Right ventricle myocardium superior (tissue), 1 donor: ENCODE measurements around the gene ACE. TPM values are rescaled to one million over a fixed set of nuclear protein-coding genes. Genes with fewer than 3 reads are reported as not detected.
A peak's percentile ranks its signal among the peaks of the same experiment; 100 is the strongest.

Experiments used
- ATAC-seq: fragments of 200-7000 bp; cut with Tn5 transposase; one replicate; pipeline ENCODE4 v1.9.1; 2020; ENCODE audit warnings: mild to moderate bottlenecking; ENCODE audit not compliant: poor library complexity
- DNase-seq: peaks from one replicate; pipeline ENCODE4 v3.0.0-alpha.2; 2020
- intact Hi-C: fragments of 100-400 bp; cut with DNase I; formaldehyde crosslinking; loops from one replicate; pipeline ENCODE4 v1.11.2; 2022
- long read RNA-seq: library from polyadenylated mRNA; unstranded; transcript quantifications from one replicate; pipeline ENCODE4 v2.0.0, GENCODE V29; 2021
- total RNA-seq: library from RNA; stranded (reverse); fragmentation: NEBNext Ultra II Directional; extraction: Animal tissue kit (Norgen Biotek cat#: 25700); gene quantifications from one replicate; pipeline ENCODE4 v1.2.1, GENCODE V29; 2021
- donor health status: DM: no; HTN: yes; CAD: no; lungs with severe emphysema.

Gene ACE
- 5.4 TPM for total RNA-seq
- long read RNA-seq, full-length matches to known transcripts: 2 of 13 reads
- long read RNA-seq, partial matches to known transcripts: 9 of 13 reads
- long read RNA-seq, other reads (novel, unspliced or antisense): 2 of 13 reads

GRCh38 chr17:63476854-63477479, at the start of gene ACE:
Gene ACE, plus strand, starts transcription at chr17:63477061. Its CDS starts 34 bp downstream, at chr17:63477095.
- intact Hi-C loops: no loop called here
- peak; percentile 28 for ATAC-seq
- no peak for DNase-seq

- no peak for DNase-seq
- intact Hi-C loops: loop anchor here (5.0 kb wide), 1 partner anchor 183 kb away; no protein-coding TSS in a partner anchor
- no peak for ATAC-seq
These were observed 47.1 kb upstream of the ACE start for GRCh38 chr17:63429766-63430165.

GRCh38 chr17:63430223-63430622, 46.6 kb upstream of the ACE start:
- no peak for ATAC-seq

DNA sequence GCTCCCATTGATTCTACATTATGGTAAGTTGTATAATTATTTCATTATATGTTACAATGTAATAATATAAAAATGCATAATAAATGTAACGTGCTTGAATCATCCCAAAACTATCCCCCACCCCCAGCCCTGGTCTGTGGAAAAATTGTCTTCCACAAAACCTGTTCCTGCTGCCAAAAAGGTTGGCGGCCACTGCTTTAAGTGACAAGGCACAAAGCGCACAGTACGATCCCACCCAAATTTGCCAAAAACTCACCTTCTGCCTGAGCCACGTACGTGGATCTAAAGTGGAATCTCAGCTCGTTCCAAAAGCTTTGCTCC, 45.3 kb upstream of the ACE start:
- intact Hi-C loops: no loop called here
- no peak for ATAC-seq
- DNase-seq: peak; percentile 5

More at GRCh38 chr17:63430223-63430622, 46.6 kb upstream of the ACE start:
- intact Hi-C loops: no loop called here
- no peak for DNase-seq

DNA sequence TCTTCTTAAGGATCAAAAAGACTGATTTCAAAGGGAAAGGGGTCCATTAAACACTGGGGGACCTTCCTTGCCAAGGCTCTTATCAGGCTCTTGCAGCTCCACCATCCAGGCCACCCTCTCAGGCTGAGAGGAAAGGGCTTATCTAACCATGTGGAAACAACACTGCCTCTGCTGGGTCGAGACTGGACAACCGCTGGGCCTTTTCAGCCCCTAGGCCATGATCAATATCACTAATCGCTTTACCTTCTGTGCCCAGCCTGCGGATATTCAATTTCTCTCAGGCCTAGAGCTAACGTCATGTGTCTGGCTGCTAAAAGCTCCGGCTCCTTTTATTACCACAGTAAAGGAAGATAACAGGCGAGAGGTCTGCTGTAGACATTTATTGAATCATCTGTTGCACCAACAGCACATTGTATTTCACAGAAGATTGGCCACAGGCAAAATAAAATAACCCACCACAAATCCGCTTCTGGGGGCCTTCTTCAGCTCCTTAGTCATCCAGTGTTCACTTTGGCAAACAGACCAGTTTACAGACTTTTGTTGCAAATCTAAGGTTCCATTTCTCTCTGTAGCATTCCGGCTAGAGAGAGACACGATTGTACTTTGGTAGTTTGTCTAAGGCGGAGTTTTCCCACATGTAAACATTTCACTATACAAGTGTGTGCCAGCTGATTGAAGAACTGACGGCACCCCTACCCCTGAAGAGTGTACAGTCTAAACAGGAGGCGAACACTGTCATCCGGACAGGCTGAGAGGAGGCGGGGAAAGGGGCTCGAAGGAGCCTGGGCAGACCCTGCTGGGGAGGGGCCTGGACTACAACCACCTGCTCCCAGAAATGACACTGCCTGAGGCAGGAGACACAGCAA, 44.7 kb upstream of the ACE start:
- DNase-seq (peak; percentile 24), ATAC-seq (no peak)
- intact Hi-C loops: no loop called here

DNA sequence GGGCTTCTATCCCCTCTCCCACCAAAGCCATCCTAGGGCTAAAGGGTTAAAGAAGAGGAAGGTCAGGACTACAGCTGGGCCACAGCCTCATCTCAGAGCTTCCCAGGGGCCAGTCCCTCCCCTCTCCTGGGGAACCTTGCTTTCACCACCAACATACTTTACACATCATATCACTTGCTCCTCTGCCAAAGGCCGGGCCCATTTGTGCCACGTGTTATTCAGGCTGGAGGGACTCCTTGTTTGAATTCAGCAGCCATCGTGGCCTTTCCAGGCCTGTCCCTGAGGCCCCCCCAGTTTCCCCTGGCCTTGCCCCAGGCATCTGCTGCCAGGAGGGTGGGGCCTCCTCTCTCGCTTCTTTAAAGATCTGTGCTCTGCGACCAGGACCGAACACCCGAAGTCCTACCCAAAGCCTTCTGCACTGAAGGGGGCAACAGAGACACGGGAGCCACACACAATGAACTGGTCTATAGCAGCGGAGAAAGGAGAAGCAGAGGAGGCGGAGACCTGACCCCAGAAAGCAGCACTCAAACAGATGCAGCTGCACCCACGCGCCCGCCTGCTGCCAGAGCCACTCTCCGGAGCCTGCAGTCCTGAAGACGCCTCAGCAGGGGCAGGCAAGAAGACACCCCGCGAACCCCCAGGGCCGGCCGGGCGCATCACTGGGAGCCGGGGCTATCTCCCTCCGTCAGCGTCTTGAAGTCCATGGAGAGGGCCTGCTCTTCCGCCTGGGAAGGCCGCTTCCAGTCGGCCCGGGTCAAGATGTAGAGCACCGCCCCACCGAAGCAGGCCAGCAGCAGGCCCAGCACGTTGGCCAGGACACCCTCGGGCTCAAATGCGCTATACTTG, 42.9 kb upstream of the ACE start:
- peak; percentile 90 for ATAC-seq
- DNase-seq: peak; percentile 93
- intact Hi-C loops: no loop called here

- peak; percentile 50 for ATAC-seq
- intact Hi-C loops: no loop called here
- peak; percentile 80 for DNase-seq
These were observed 41.8 kb upstream of the ACE start for GRCh38 chr17:63434951-63435571.

DNA sequence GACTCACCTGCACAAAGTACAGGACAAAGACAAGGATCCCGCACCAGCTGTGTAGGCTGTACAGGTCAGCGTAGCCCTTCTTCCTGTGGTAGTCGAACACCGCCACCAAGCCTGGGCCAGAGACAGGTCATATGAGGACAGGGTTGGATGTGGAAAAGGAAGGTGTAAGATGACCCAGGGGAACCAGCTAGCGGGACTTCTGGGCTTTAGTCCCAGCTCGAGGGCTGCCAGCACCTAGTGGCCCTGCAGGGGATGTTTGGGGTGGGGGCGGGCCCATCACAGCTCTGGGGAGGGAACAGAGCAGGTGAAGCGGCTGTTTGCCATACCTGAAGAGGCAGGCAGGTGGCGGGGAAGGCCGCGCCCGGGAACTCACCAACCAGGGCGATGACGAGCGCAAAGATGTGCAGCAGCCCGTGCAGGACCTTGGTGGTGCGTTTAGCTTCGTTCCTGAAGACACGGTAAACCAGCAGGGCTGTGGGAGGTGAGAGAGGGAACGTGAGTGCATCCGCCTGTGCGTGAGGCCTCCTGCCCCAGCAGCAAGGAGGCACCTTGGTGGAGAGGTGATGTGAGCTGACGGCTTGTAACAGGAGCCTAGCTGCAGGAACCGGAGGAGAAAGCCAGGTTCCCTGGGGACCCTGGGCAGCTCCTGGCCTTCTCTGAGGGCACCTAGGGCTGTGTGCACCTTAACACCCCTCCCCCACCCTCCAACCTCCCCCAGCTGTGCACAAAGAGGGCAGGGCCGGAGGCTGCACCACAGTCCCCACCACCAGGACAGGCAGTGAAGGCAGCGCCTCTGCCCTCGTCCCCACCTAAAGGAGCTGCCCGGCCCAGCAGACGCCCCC, 41.0 kb upstream of the ACE start:
- intact Hi-C loops: no loop called here
- ATAC-seq (no peak), DNase-seq (peak; percentile 40)

DNA sequence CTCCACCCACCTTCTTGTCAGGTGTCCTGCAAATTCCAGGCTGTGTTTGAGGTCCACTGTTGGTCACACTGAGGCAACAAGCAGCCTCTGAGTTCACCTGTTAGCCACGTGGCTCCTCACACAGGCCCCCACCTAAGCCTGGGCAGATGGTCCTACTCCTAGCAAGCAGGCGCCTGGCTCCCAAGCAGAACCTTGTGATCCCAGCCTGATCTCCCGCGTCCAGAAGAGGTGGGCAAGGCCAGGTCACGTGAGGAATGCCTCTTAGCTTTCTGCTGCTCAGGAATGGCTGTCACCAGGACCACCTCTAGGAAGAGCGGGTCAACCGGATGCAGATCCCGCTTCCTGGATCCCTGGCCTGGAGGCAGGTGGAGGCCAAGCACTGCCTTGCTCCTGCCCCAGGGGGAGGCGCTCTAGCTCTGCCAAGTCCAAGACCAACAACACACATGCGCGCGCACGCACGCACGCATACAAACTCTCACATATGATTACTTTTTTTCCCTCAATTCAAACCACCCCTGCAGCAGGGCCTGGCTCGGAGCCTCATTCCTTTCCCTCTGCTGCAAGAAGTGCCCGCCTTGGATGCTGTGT, 40.2 kb upstream of the ACE start:
- DNase-seq (peak; percentile 51), ATAC-seq (no peak)
- intact Hi-C loops: no loop called here

GRCh38 chr17:63437287-63438091, 39.4 kb upstream of the ACE start:
- ATAC-seq (no peak), DNase-seq (peak; percentile 53)
- intact Hi-C loops: no loop called here

DNA sequence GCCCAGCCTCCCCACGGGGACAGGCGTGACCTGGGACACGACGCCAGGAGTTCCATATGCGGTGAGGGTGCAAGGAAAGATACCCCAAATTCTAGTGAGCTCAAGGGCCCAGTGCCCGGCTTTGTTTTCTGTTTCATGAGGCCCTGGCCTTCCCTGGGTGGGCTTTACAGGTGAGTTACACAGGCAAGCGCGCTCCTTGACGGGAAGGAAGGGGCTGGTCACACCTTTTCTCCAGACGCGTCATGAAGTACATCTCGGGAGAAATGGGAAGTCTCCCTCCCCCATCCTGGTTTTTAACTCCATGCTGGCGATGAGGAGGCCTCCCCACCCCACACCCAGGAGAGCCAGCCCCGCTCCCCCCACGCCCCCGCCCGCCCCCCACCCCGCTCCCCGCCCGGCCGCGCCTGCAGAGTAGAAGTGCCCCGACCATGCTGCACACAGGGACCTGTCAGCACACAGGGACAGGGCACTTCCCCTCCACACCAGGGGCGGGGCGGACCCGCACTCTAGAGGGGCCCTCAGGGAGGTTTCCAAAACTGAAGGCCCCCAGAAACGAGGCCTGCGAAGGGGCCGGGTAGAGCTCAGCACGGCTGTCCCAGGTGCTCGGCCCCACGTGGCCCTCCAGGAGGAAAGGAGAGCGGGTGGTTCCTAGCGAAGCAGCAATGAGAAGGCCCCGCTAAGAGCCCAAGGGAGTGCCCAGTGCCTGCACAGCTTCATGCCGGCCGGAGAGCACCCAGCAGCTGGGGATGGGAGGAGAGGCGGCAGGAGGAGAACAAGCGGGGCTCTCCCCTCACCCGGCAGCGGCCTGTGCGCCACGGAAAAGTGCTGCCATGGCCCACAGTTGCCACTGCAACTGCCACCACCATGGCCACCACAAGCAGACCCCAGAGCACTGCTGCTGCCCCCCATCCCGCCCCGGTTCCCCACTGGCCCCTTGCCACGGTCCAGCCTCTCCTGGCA, 38.5 kb upstream of the ACE start:
- no peak for ATAC-seq
- intact Hi-C loops: no loop called here
- DNase-seq: no peak

DNA sequence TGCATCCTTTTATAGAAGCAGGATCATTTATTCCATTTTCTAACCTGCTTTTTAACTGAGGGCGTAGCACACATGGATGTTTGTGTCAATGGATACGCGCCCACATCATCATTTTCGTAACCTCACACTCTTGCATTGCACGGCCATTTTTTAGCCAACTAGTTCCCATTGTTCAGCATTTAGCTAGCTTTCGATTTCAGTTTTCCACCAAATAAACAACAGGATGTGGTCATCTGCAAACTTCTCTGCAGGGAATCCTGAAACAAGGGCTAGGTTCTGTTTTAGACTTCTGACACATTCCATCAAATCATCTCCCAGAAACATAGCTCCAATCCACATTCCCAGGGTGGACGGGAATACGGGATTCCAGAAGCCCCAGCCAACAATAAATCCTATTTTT, 37.2 kb upstream of the ACE start:
- ATAC-seq (no peak), DNase-seq (no peak)
- intact Hi-C loops: no loop called here

DNA sequence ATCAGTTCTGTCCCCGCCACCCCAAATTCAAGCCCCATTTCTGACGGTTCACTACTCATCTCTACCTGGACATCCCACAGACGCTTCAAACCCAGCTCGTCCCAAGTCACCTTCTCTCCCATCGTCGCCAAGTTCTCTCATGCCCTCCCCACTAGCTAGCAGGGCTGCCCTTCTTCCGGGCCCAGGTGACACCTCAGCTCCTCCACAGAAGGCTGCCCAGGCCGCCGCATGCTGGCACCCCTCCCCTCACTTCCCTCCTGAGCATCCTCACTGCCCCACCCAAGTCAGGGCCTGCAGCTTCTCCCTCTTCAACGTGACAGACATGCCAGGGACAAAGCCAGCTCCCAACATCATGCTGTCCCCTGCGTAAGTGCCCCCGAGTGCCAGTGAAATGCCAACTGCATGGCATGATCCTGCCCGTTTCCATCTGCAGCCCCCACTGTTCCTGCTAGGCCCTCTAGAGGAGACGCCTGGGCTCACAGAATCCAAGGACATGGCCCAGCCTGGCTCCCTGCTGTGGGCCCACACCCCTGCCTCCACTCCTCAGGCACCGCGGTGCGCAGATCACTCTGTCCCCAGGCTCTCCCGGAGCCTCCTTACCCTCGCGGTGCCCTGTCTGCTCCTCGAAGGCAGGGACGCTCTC, 36.6 kb upstream of the ACE start:
- intact Hi-C loops: no loop called here
- ATAC-seq (peak; percentile 11), DNase-seq (no peak)

GRCh38 chr17:63440770-63441335, 36.0 kb upstream of the ACE start:
- no peak for DNase-seq
- intact Hi-C loops: no loop called here
- ATAC-seq: no peak

- DNase-seq (no peak), ATAC-seq (no peak)
- intact Hi-C loops: no loop called here
These were observed 35.2 kb upstream of the ACE start for GRCh38 chr17:63441654-63442053.
